SHP77 (cell line): ENCODE measurements around the gene AP1G2.
"Not testable (repeated sequence)": the region's sequence is repeated elsewhere in the genome, so short reads cannot be mapped to it uniquely, and the experiment has no call there.

Experiments
- DNase-seq, 2 experiments: peaks; one replicate each; lab custom pipeline; 2025; lab: John Stamatoyannopoulos, UW

Gene AP1G2

GRCh38 chr14:23539248-23540140 is 28.1 kb downstream of the AP1G2 start:
- DNase-seq = peak; percentile 67 to 73

- DNase-seq = peak; percentile 48 to 59
Observed at GRCh38 chr14:23538785-23539184, 28.8 kb downstream of the AP1G2 start.

GRCh38 chr14:23538050-23538718 is 29.4 kb downstream of the AP1G2 start:
- no peak for DNase-seq

GRCh38 chr14:23537351-23538049 is 30.1 kb downstream of the AP1G2 start:
- DNase-seq = peak; percentile 85 to 87

- not testable (repeated sequence) for DNase-seq
Observed at GRCh38 chr14:23536906-23537305, 30.7 kb downstream of the AP1G2 start.

- DNase-seq = no peak
Observed at GRCh38 chr14:23536494-23536893, 31.1 kb downstream of the AP1G2 start.

- no peak for DNase-seq
Observed at GRCh38 chr14:23535943-23536342, 31.6 kb downstream of the AP1G2 start.

GRCh38 chr14:23533652-23534435 is 33.7 kb downstream of the AP1G2 start:
- DNase-seq = no peak

GRCh38 chr14:23532658-23533057 is 34.9 kb downstream of the AP1G2 start:
- no peak for DNase-seq

GRCh38 chr14:23531391-23531790 is 36.2 kb downstream of the AP1G2 start:
- no peak for DNase-seq

GRCh38 chr14:23530375-23531055 is 37.1 kb downstream of the AP1G2 start:
- no peak for DNase-seq

GRCh38 chr14:23529016-23529415 is 38.6 kb downstream of the AP1G2 start:
- no peak for DNase-seq

- DNase-seq = no peak
Observed at GRCh38 chr14:23528555-23528954, 39.0 kb downstream of the AP1G2 start.

- DNase-seq = no peak
Observed at GRCh38 chr14:23525611-23526010, 42.0 kb downstream of the AP1G2 start.

GRCh38 chr14:23524954-23525353 is 42.6 kb downstream of the AP1G2 start:
- DNase-seq = no peak

GRCh38 chr14:23523229-23524016 is 44.2 kb downstream of the AP1G2 start:
- DNase-seq = no peak

- DNase-seq = no peak
Observed at GRCh38 chr14:23522643-23523198, 44.9 kb downstream of the AP1G2 start.

- DNase-seq = no peak
Observed at GRCh38 chr14:23521785-23522640, 45.6 kb downstream of the AP1G2 start.

GRCh38 chr14:23520899-23521533 is 46.6 kb downstream of the AP1G2 start:
- no peak for DNase-seq
